Nucleus accumbens (tissue), 56 donors: ENCODE results near the gene MRGPRD.
A peak's percentile ranks its signal among the peaks of the same experiment; 100 is the strongest.

Experiments used
- DNase-seq, 56 donors: peaks; one replicate each; lab custom pipeline; 2025; lab: John Stamatoyannopoulos, UW

The MRGPRD gene

GRCh38 chr11:68955607-68955958 lies 25.2 kb downstream of the MRGPRD start:
- no peak for DNase-seq

GRCh38 chr11:68954836-68955606 lies 25.8 kb downstream of the MRGPRD start:
- DNase-seq, result no peak

- no peak for DNase-seq
These were observed 30.0 kb downstream of the MRGPRD start for GRCh38 chr11:68950762-68951161.

GRCh38 chr11:68950270-68950669 lies 30.5 kb downstream of the MRGPRD start:
- no peak for DNase-seq

GRCh38 chr11:68948935-68949334 lies 31.9 kb downstream of the MRGPRD start:
- DNase-seq, result no peak

- DNase-seq, result no peak
These were observed 32.3 kb downstream of the MRGPRD start for GRCh38 chr11:68948496-68948895.

- DNase-seq, result no peak
These were observed 33.6 kb downstream of the MRGPRD start for GRCh38 chr11:68947151-68947550.

GRCh38 chr11:68946416-68947090 lies 34.2 kb downstream of the MRGPRD start:
- DNase-seq, result peak in 1 of 56 donors; percentile 5

GRCh38 chr11:68942751-68943271 lies 38.0 kb downstream of the MRGPRD start:
- no peak for DNase-seq

GRCh38 chr11:68942095-68942620 lies 38.6 kb downstream of the MRGPRD start:
- DNase-seq, result no peak

GRCh38 chr11:68941324-68942094 lies 39.3 kb downstream of the MRGPRD start:
- no peak for DNase-seq

- no peak for DNase-seq
These were observed 40.0 kb downstream of the MRGPRD start for GRCh38 chr11:68940651-68941323.

- DNase-seq, result no peak
These were observed 40.9 kb downstream of the MRGPRD start for GRCh38 chr11:68939583-68940555.

- DNase-seq, result no peak
These were observed 41.8 kb downstream of the MRGPRD start for GRCh38 chr11:68938816-68939582.

GRCh38 chr11:68938088-68938487 lies 42.7 kb downstream of the MRGPRD start:
- DNase-seq, result no peak

- DNase-seq, result no peak
These were observed 43.8 kb downstream of the MRGPRD start for GRCh38 chr11:68936676-68937620.

GRCh38 chr11:68936358-68936636 lies 44.5 kb downstream of the MRGPRD start:
- DNase-seq, result no peak
